Activated T-helper 2 cell treated with anti-CD3 and anti-CD28 coated beads, Interferon-gamma antibody, Interleukin-2, Interleukin-4, amounts not matched to agents 10 μg/mL and 5 μg/mL and 100 μg/mL, durations not matched to agents 14 hours and 24 hours and 36 hours (primary cell): Measurements from ENCODE around the gene CTSS. TPM values are rescaled to one million over a fixed set of nuclear protein-coding genes. Genes with fewer than 3 reads are reported as not detected.
A peak's percentile ranks its signal among the peaks of the same experiment; 100 is the strongest.
"Not testable (repeated sequence)": the region's sequence is repeated elsewhere in the genome, so short reads cannot be mapped to it uniquely, and the experiment has no call there.

ENCODE experiments used
- DNase-seq: peaks from one replicate; pipeline ENCODE4 v3.0.0; 2021; ENCODE audit warnings: low spot score
- H3K27ac Mint-ChIP-seq: one replicate; pipeline ENCODE4 v1.8.0; 2021; ENCODE audit warnings: mixed read lengths
- H3K27me3 Mint-ChIP-seq: one replicate; pipeline ENCODE4 v1.8.0; 2021; ENCODE audit warnings: low read depth, mixed read lengths
- H3K36me3 Mint-ChIP-seq: one replicate; pipeline ENCODE4 v1.8.0; 2021; ENCODE audit warnings: low read depth, mixed read lengths
- H3K4me1 Mint-ChIP-seq: one replicate; pipeline ENCODE4 v1.8.0; 2021; ENCODE audit warnings: low read depth, mixed read lengths
- H3K4me3 Mint-ChIP-seq: one replicate; pipeline ENCODE4 v1.8.0; 2021; ENCODE audit warnings: low read depth, mild to moderate bottlenecking, moderate library complexity, mixed read lengths
- H3K9me3 Mint-ChIP-seq: one replicate; pipeline ENCODE4 v1.8.0; 2021; ENCODE audit warnings: mixed read lengths
- intact Hi-C: fragments of 100-400 bp; cut with micrococcal nuclease; formaldehyde crosslinking; loops from one replicate; pipeline ENCODE4 v1.15.1; 2023
- total RNA-seq: library from RNA; stranded (reverse); gene quantifications from 2 replicates; pipeline ENCODE4 v1.2.3, GENCODE V29; 2022

The CTSS gene
- total RNA-seq, 1 donor from 2014 or later: 42.0 TPM

- Mint-ChIP-seq H3K4me3 (no peak overlapping the region), H3K9me3 (no peaks in the 10 kb centered on the region), H3K36me3 (no peaks in the 10 kb centered on the region), H3K27ac (no peak overlapping the region), H3K4me1 (no peaks in the 10 kb centered on the region), H3K27me3 (peaks cover 6% of the 10 kb centered on the region)
- DNase-seq: no peak
- intact Hi-C loops: no loop called here
These were observed 45.5 kb downstream of the CTSS start for GRCh38 chr1:150720098-150720497.

- no peak for DNase-seq
- H3K4me3 Mint-ChIP-seq: no peak overlapping the region
- intact Hi-C loops: no loop called here
- peaks cover 5% of the 10 kb centered on the region for H3K27me3 Mint-ChIP-seq
- H3K36me3 Mint-ChIP-seq: no peaks in the 10 kb centered on the region
- no peaks in the 10 kb centered on the region for H3K4me1 Mint-ChIP-seq
- no peak overlapping the region for H3K27ac Mint-ChIP-seq
- H3K9me3 Mint-ChIP-seq: no peaks in the 10 kb centered on the region
These were observed 47.2 kb downstream of the CTSS start for GRCh38 chr1:150718225-150718891.

GRCh38 chr1:150709031-150709430, 56.5 kb downstream of the CTSS start:
- peaks cover 23% of the 10 kb centered on the region for H3K27me3 Mint-ChIP-seq
- H3K4me3 Mint-ChIP-seq, H3K36me3 Mint-ChIP-seq, intact Hi-C loops, H3K4me1 Mint-ChIP-seq, H3K27ac Mint-ChIP-seq, DNase-seq, H3K9me3 Mint-ChIP-seq: not testable (repeated sequence)

GRCh38 chr1:150708595-150708994, 57.0 kb downstream of the CTSS start:
- no peak overlapping the region for H3K27ac Mint-ChIP-seq
- H3K36me3 Mint-ChIP-seq: no peaks in the 10 kb centered on the region
- no peaks in the 10 kb centered on the region for H3K9me3 Mint-ChIP-seq
- H3K4me1 Mint-ChIP-seq: peaks cover 3% of the 10 kb centered on the region
- no peak overlapping the region for H3K4me3 Mint-ChIP-seq
- DNase-seq: no peak
- peaks cover 24% of the 10 kb centered on the region for H3K27me3 Mint-ChIP-seq
- intact Hi-C loops: no loop called here

GRCh38 chr1:150706091-150706490, 59.5 kb downstream of the CTSS start:
- Mint-ChIP-seq H3K36me3 (no peaks in the 10 kb centered on the region), H3K9me3 (no peaks in the 10 kb centered on the region)
- intact Hi-C loops: no loop called here

GRCh38 chr1:150703427-150703826, 62.2 kb downstream of the CTSS start:
- DNase-seq: no peak
- Mint-ChIP-seq H3K4me3 (no peak overlapping the region), H3K27me3 (peaks cover 35% of the 10 kb centered on the region), H3K27ac (no peak overlapping the region), H3K9me3 (no peaks in the 10 kb centered on the region), H3K36me3 (no peaks in the 10 kb centered on the region), H3K4me1 (peaks cover 2% of the 10 kb centered on the region)
- intact Hi-C loops: no loop called here

More at GRCh38 chr1:150706091-150706490, 59.5 kb downstream of the CTSS start:
- Mint-ChIP-seq H3K4me3 (no peak overlapping the region), H3K27me3 (peaks cover 37% of the 10 kb centered on the region), H3K4me1 (peaks cover 3% of the 10 kb centered on the region), H3K27ac (no peak overlapping the region)
- no peak for DNase-seq

- intact Hi-C loops: loop anchor here (2.0 to 5.0 kb wide), 4 partner anchors 65 to 282 kb away; partner anchors contain the start of gene ENSA
- Mint-ChIP-seq H3K36me3 (peaks cover 22% of the 10 kb centered on the region), H3K9me3 (no peaks in the 10 kb centered on the region), H3K27me3 (peaks cover 12% of the 10 kb centered on the region), H3K4me1 (peaks cover 17% of the 10 kb centered on the region), H3K4me3 (peak within 1 kb of the TSS; percentile 96), H3K27ac (peak within 1 kb of the TSS; percentile 88)
- peak; percentile 91 for DNase-seq
These were observed 68.3 kb downstream of the CTSS start, which contains the start of gene GOLPH3L for GRCh38 chr1:150696995-150697927. Gene GOLPH3L (minus strand): TSS chr1:150697154. CDS start chr1:150694838, 2,316 bp downstream.

- intact Hi-C loops: loop anchor here (2.0 to 5.0 kb wide), 4 partner anchors 66 to 282 kb away; partner anchors contain the start of gene ENSA
- peaks cover 17% of the 10 kb centered on the region for H3K4me1 Mint-ChIP-seq
- DNase-seq: no peak
- peak overlapping the region; percentile 88 for H3K27ac Mint-ChIP-seq
- peaks cover 9% of the 10 kb centered on the region for H3K27me3 Mint-ChIP-seq
- H3K36me3 Mint-ChIP-seq: peaks cover 23% of the 10 kb centered on the region
- H3K4me3 Mint-ChIP-seq: peak overlapping the region; percentile 96
- H3K9me3 Mint-ChIP-seq: no peaks in the 10 kb centered on the region
These were observed 69.0 kb downstream of the CTSS start for GRCh38 chr1:150696590-150696989.

- intact Hi-C loops: loop anchor here (2.0 to 5.0 kb wide), 4 partner anchors 66 to 283 kb away; partner anchors contain the start of gene ENSA
- H3K9me3 Mint-ChIP-seq: no peaks in the 10 kb centered on the region
- H3K27me3 Mint-ChIP-seq: peaks cover 6% of the 10 kb centered on the region
- no peak for DNase-seq
- peaks cover 19% of the 10 kb centered on the region for H3K4me1 Mint-ChIP-seq
- H3K36me3 Mint-ChIP-seq: peaks cover 26% of the 10 kb centered on the region
- peak overlapping the region; percentile 3 for H3K27ac Mint-ChIP-seq
- peak overlapping the region; percentile 96 for H3K4me3 Mint-ChIP-seq
These were observed 69.4 kb downstream of the CTSS start for GRCh38 chr1:150696162-150696561.

- peaks cover 28% of the 10 kb centered on the region for H3K36me3 Mint-ChIP-seq
- H3K27me3 Mint-ChIP-seq: peaks cover 3% of the 10 kb centered on the region
- intact Hi-C loops: loop anchor here (5.0 kb wide), 1 partner anchor 67 kb away; no protein-coding TSS in a partner anchor
- H3K4me1 Mint-ChIP-seq: peaks cover 19% of the 10 kb centered on the region
- no peak overlapping the region for H3K27ac Mint-ChIP-seq
- no peak for DNase-seq
- H3K4me3 Mint-ChIP-seq: no peak overlapping the region
- H3K9me3 Mint-ChIP-seq: no peaks in the 10 kb centered on the region
These were observed 70.0 kb downstream of the CTSS start for GRCh38 chr1:150695561-150695960.

- intact Hi-C loops: no loop called here
- H3K4me3 Mint-ChIP-seq: no peak overlapping the region
- peaks cover 15% of the 10 kb centered on the region for H3K4me1 Mint-ChIP-seq
- H3K36me3 Mint-ChIP-seq: peaks cover 40% of the 10 kb centered on the region
- H3K27ac Mint-ChIP-seq: no peak overlapping the region
- H3K27me3 Mint-ChIP-seq: no peaks in the 10 kb centered on the region
- no peaks in the 10 kb centered on the region for H3K9me3 Mint-ChIP-seq
- DNase-seq: no peak
These were observed 72.9 kb downstream of the CTSS start for GRCh38 chr1:150692720-150693119.

GRCh38 chr1:150688763-150689162, 76.8 kb downstream of the CTSS start:
- Mint-ChIP-seq H3K4me1 (peaks cover 6% of the 10 kb centered on the region), H3K9me3 (no peaks in the 10 kb centered on the region), H3K36me3 (peaks cover 27% of the 10 kb centered on the region), H3K27ac (no peak overlapping the region), H3K4me3 (no peak overlapping the region), H3K27me3 (no peaks in the 10 kb centered on the region)
- intact Hi-C loops: no loop called here
- no peak for DNase-seq
